Brain microvascular endothelial cell (primary cell): ENCODE data around the gene ZFP64.

Experiments used
- DNase-seq: peaks from one replicate; pipeline ENCODE4 v3.0.0-alpha.2; 2020
- H3K27ac ChIP-seq: fragments of 250-450 bp; sonication (Bioruptor Pico); 2 replicates; pipeline ENCODE4 v1.5.1; 2020; ENCODE audit warnings: mild to moderate bottlenecking, moderate library complexity
- H3K27me3 ChIP-seq: fragments of 250-450 bp; sonication (Bioruptor Pico); replicated peaks from 2 replicates; pipeline ENCODE4 v1.5.1; 2020; ENCODE audit warnings: mild to moderate bottlenecking
- H3K36me3 ChIP-seq: fragments of 250-450 bp; sonication (Bioruptor Pico); replicated peaks from 2 replicates; pipeline ENCODE4 v1.5.1; 2020; ENCODE audit warnings: mild to moderate bottlenecking
- H3K4me3 ChIP-seq: 2 replicates; pipeline ENCODE4 v1.5.1; 2011; ENCODE audit warnings: low read depth, mild to moderate bottlenecking, control low read depth, low read length, moderate library complexity
- CTCF ChIP-seq: IDR thresholded peaks from 2 replicates; pipeline ENCODE4 v1.5.1; 2011; ENCODE audit warnings: low read depth, mild to moderate bottlenecking, moderate library complexity, low read length, control low read depth, inconsistent platforms; ENCODE audit errors: missing control alignments
- in situ Hi-C: cut with HindIII; loops from 2 replicates; pipeline ENCODE4 v1.10.0; 2017; ENCODE audit warnings: low sequenced_read_pairs, low pct_ligation_motif_present

Gene ZFP64

DNA sequence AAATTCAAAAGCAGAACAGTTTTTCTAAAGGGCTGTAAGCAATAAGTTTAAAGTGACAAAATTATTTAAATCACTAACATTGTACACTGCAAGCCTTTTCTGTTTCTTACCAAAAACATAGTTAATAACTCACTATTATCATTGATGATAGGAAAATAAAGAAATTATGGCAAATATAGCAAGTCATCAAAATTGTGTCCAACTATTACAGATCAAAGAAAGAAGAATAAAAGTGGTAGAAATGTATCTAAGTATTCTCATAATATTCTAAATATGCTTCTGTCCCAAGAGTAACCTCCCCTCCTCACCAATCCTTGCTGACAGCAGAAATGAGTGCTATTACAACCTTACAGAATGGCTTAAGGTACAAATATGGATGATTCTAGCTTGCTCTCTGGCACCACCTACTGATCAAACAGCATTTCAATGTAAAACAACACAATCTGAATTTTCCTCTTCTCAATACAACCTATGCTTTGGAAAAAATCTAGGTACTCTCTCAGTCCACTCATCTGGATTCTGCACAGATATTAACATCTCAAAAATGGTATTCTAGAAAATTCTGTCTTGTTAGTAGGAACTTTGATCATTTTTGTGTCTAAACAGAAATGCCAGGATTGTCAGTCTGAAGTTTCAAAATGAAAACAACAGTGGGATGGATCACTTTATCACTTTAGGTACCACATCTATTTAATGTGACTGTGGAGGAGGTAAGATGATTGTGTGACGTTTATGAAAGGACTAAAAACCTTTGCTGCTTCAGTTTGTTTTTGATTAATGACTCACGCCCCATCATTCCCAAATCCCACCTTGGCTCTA lies 40.9 kb downstream of the ZFP64 start:
- DNase-seq = peak; percentile 25
- TF ChIP-seq CTCF = peak; percentile 75
- in situ Hi-C loops = no loop called here

GRCh38 chr20:52145587-52145986 lies 46.0 kb downstream of the ZFP64 start:
- H3K27me3 ChIP-seq = no peaks in the 10 kb centered on the region
- no peak for TF ChIP-seq CTCF
- H3K36me3 ChIP-seq = no peaks in the 10 kb centered on the region
- in situ Hi-C loops = no loop called here
- H3K4me3 ChIP-seq = no peak overlapping the region
- H3K27ac ChIP-seq = no peak overlapping the region
- DNase-seq = peak; percentile 3

More for the DNA sequence above, 40.9 kb downstream of the ZFP64 start:
- Histone ChIP-seq H3K4me3 (no peak overlapping the region), H3K27ac (no peak overlapping the region), H3K36me3 (peaks cover 7% of the 10 kb centered on the region), H3K27me3 (no peaks in the 10 kb centered on the region)

DNA sequence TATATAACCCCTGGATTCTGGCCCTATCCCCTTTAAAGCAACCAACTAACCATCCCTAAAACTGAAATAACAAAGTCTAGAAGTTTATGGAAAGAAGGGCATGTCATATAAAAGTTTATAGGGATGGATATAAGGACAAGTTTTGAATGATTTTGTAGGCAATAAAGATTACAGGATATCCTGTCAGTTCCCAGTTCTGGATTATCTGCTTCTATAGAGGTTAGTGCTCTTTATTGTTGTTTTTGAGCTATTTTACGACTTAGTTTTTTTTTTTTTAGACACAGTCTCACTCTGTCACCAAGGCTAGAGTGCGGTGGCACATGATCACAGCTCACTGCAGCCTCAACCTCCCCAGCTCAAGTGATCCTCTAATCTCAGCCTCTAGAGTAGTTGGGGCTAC lies 48.3 kb downstream of the ZFP64 start:
- H3K27ac ChIP-seq = no peak overlapping the region
- in situ Hi-C loops = no loop called here

GRCh38 chr20:52142757-52143156 lies 48.8 kb downstream of the ZFP64 start:
- DNase-seq = no peak

More for the DNA sequence above, 48.3 kb downstream of the ZFP64 start:
- no peak overlapping the region for H3K4me3 ChIP-seq
- H3K27me3 ChIP-seq = no peaks in the 10 kb centered on the region
- H3K36me3 ChIP-seq = no peaks in the 10 kb centered on the region
- no peak for DNase-seq
- TF ChIP-seq CTCF = no peak

GRCh38 chr20:52139986-52140385 lies 51.6 kb downstream of the ZFP64 start:
- no peak for DNase-seq
- Histone ChIP-seq H3K4me3 (no peak overlapping the region), H3K27me3 (no peaks in the 10 kb centered on the region), H3K36me3 (no peaks in the 10 kb centered on the region), H3K27ac (no peak overlapping the region)
- no peak for TF ChIP-seq CTCF
- in situ Hi-C loops = no loop called here

More at GRCh38 chr20:52142757-52143156, 48.8 kb downstream of the ZFP64 start:
- TF ChIP-seq CTCF = no peak
- no peaks in the 10 kb centered on the region for H3K36me3 ChIP-seq
- in situ Hi-C loops = no loop called here
- no peak overlapping the region for H3K27ac ChIP-seq
- H3K4me3 ChIP-seq = no peak overlapping the region
- no peaks in the 10 kb centered on the region for H3K27me3 ChIP-seq
